Measurements from ENCODE around the gene AK4.

GRCh38 chr1:65141394-65141793 lies 6.6 kb upstream of the AK4 start:
- TF ChIP-seq ZNF384 (IDR thresholded peaks at IDR 0.05) (no peak), ELF4 (IDR thresholded peaks at IDR 0.05) (no peak), SUZ12 (IDR thresholded peaks at IDR 0.05) (no peak), NFRKB (IDR thresholded peaks at IDR 0.05) (no peak), FOXK2 (IDR thresholded peaks at IDR 0.05) (no peak), PKNOX1 (IDR thresholded peaks at IDR 0.05) (no peak), SP1 (IDR thresholded peaks at IDR 0.05) (no peak)
